Daoy (cell line): ENCODE results near the gene UNC5B. TPM values are rescaled to one million over a fixed set of nuclear protein-coding genes. Genes with fewer than 3 reads are reported as not detected.

Experiments used
- DNase-seq: peaks from one replicate; pipeline ENCODE4 v3.0.0-alpha.2; 2015; ENCODE audit warnings: low read depth
- total RNA-seq: library from RNA; depleted of rRNA; stranded (reverse); fragments of >200 nt; shearing (Covaris generic); gene quantifications from 2 replicates; pipeline ENCODE4 v1.2.3, GENCODE V29; 2014; rRNA removed

Gene UNC5B
- total RNA-seq: 4.0 and 6.0 TPM in 2 replicates

GRCh38 chr10:71212318-71213126 is at the start of gene UNC5B:
Gene UNC5B, plus strand, starts transcription at chr10:71212570. Its CDS starts 416 bp downstream, at chr10:71212986.
- peak; percentile 91 for DNase-seq

- no peak for DNase-seq
These were observed 38.9 kb upstream of the UNC5B start for GRCh38 chr10:71173466-71173865.

- DNase-seq: no peak
These were observed 35.7 kb upstream of the UNC5B start for GRCh38 chr10:71176661-71177060.

- DNase-seq: no peak
These were observed 34.6 kb upstream of the UNC5B start for GRCh38 chr10:71177651-71178199.

- no peak for DNase-seq
These were observed 33.5 kb upstream of the UNC5B start for GRCh38 chr10:71178880-71179279.

GRCh38 chr10:71179382-71179781 is 33.0 kb upstream of the UNC5B start:
- DNase-seq: no peak

GRCh38 chr10:71184421-71184820 is 27.9 kb upstream of the UNC5B start:
- DNase-seq: no peak

- DNase-seq: no peak
These were observed 27.2 kb upstream of the UNC5B start for GRCh38 chr10:71185209-71185608.

GRCh38 chr10:71187197-71187596 is 25.2 kb upstream of the UNC5B start:
- no peak for DNase-seq

- DNase-seq: no peak
These were observed 24.8 kb upstream of the UNC5B start for GRCh38 chr10:71187600-71187999.

GRCh38 chr10:71188201-71188600 is 24.2 kb upstream of the UNC5B start:
- DNase-seq: no peak

- no peak for DNase-seq
These were observed 21.4 kb upstream of the UNC5B start for GRCh38 chr10:71191019-71191418.

GRCh38 chr10:71191551-71192076 is 20.8 kb upstream of the UNC5B start:
- no peak for DNase-seq

GRCh38 chr10:71193516-71193915 is 18.9 kb upstream of the UNC5B start:
- DNase-seq: no peak

GRCh38 chr10:71197955-71198354 is 14.4 kb upstream of the UNC5B start:
- no peak for DNase-seq

GRCh38 chr10:71201849-71202248 is 10.5 kb upstream of the UNC5B start:
- DNase-seq: no peak

GRCh38 chr10:71202314-71202713 is 10.1 kb upstream of the UNC5B start:
- DNase-seq: no peak

- no peak for DNase-seq
These were observed 9.2 kb upstream of the UNC5B start for GRCh38 chr10:71203124-71203523.

- DNase-seq: no peak
These were observed 8.7 kb upstream of the UNC5B start for GRCh38 chr10:71203716-71204115.

GRCh38 chr10:71204746-71205145 is 7.6 kb upstream of the UNC5B start:
- DNase-seq: no peak

- peak; percentile 50 for DNase-seq
These were observed 6.9 kb upstream of the UNC5B start for GRCh38 chr10:71205468-71205867.

GRCh38 chr10:71206911-71207310 is 5.5 kb upstream of the UNC5B start:
- DNase-seq: no peak

GRCh38 chr10:71207578-71207977 is 4.8 kb upstream of the UNC5B start:
- DNase-seq: no peak
